IMR-90 (cell line): ENCODE measurements around the gene ECHS1. TPM values are rescaled to one million over a fixed set of nuclear protein-coding genes. Genes with fewer than 3 reads are reported as not detected.

Source experiments
- ATAC-seq: fragments of 200-7000 bp; cut with Tn5 transposase; 2 replicates; pipeline ENCODE4 v1.9.1; 2020; ENCODE audit warnings: low read depth, mild to moderate bottlenecking, moderate library complexity
- BruUV-seq: library from RNA; stranded (reverse); fragments of 400-500 nt; replicated peaks from 2 replicates; lab custom pipeline; 2021; lab: Mats Ljungman, UMichigan
- CTCF ChIA-PET: fragments of 300-600 bp; formaldehyde crosslinking; extraction: SDS; loops from one replicate; lab custom pipeline; 2021; ENCODE audit warnings: antibody characterized with exemption; lab: Yijun Ruan, JAX
- POLR2A ChIA-PET: fragments of 300-600 bp; sonication (Branson Sonifier 250); formaldehyde crosslinking; loops from one replicate; lab custom pipeline; 2022; ENCODE audit warnings: antibody characterized with exemption; ENCODE audit not compliant: unreplicated experiment; lab: Charles Lee
- DNase-seq: peaks from one replicate; pipeline ENCODE4 v3.0.0; 2013
- H2AFZ ChIP-seq: replicated peaks from 2 replicates; pipeline ENCODE3; 2013; ENCODE audit warnings: low read length, mild to moderate bottlenecking; ENCODE audit not compliant: poor library complexity
- H2AK5ac ChIP-seq: 2 replicates; pipeline ENCODE4 v1.6.1; 2013; ENCODE audit warnings: low read depth, low read length, inconsistent platforms
- H2AK9ac ChIP-seq: replicated peaks from 2 replicates; pipeline ENCODE3; 2013; ENCODE audit warnings: mild to moderate bottlenecking, low read depth, low read length, moderate library complexity; ENCODE audit not compliant: poor library complexity
- H2BK120ac ChIP-seq: 2 replicates; pipeline ENCODE4 v1.6.1; 2013; ENCODE audit warnings: low read depth, low read length, inconsistent platforms
- H2BK15ac ChIP-seq: 3 replicates; pipeline ENCODE4 v1.6.1; 2013; ENCODE audit warnings: low read depth, low read length, inconsistent platforms
- H2BK20ac ChIP-seq: 2 replicates; pipeline ENCODE4 v1.6.1; 2013; ENCODE audit warnings: low read depth, mild to moderate bottlenecking, inconsistent platforms, low read length, moderate library complexity
- H2BK5ac ChIP-seq: 2 replicates; pipeline ENCODE4 v1.6.1; 2013; ENCODE audit warnings: mild to moderate bottlenecking, low read depth, low read length, inconsistent platforms; ENCODE audit not compliant: poor library complexity, severe bottlenecking
- H3K14ac ChIP-seq: replicated peaks from 2 replicates; pipeline ENCODE4 v1.6.1; 2013; ENCODE audit warnings: low read depth, low read length, inconsistent platforms
- H3K18ac ChIP-seq: 2 replicates; pipeline ENCODE4 v1.6.1; 2013; ENCODE audit warnings: low read depth, low read length, control low read depth
- H3K23ac ChIP-seq: 2 replicates; pipeline ENCODE4 v1.6.1; 2013; ENCODE audit warnings: low read depth, low read length, inconsistent platforms
- H3K27ac ChIP-seq: 2 replicates; pipeline ENCODE4 v1.5.1; 2013; ENCODE audit warnings: mild to moderate bottlenecking, control low read depth, low read length; ENCODE audit not compliant: insufficient read depth
- H3K27me3 ChIP-seq: 2 replicates; pipeline ENCODE4 v1.6.1; 2013; ENCODE audit warnings: low read length; ENCODE audit not compliant: control insufficient read depth, insufficient read depth
- H3K36me3 ChIP-seq: 2 replicates; pipeline ENCODE4 v1.6.1; 2013; ENCODE audit warnings: low read length, mixed read lengths; ENCODE audit not compliant: control insufficient read depth, insufficient read depth
- H3K4ac ChIP-seq: 2 replicates; pipeline ENCODE4 v1.6.1; 2013; ENCODE audit warnings: low read depth, low read length, inconsistent platforms
- H3K4me1 ChIP-seq: 2 replicates; pipeline ENCODE4 v1.6.1; 2013; ENCODE audit warnings: low read length, mixed read lengths; ENCODE audit not compliant: control insufficient read depth, insufficient read depth
- H3K4me2 ChIP-seq: 2 replicates; pipeline ENCODE4 v1.6.1; 2013; ENCODE audit warnings: low read depth, mild to moderate bottlenecking, control low read depth, low read length, moderate library complexity
- H3K4me3 ChIP-seq: 2 replicates; pipeline ENCODE4 v1.5.1; 2013; ENCODE audit warnings: low read depth, mild to moderate bottlenecking, control low read depth, low read length, moderate library complexity; ENCODE audit not compliant: insufficient read depth
- H3K56ac ChIP-seq: 2 replicates; pipeline ENCODE4 v1.6.1; 2013; ENCODE audit warnings: low read length, inconsistent platforms; ENCODE audit not compliant: insufficient read depth; ENCODE audit errors: extremely low read depth
- H3K79me1 ChIP-seq, 2 experiments: 2 replicates each; pipeline ENCODE4 v1.6.1; 2013; ENCODE audit warnings: low read length in 2 of 2, inconsistent platforms in 1 of 2, low read depth in 1 of 2
- H3K9ac ChIP-seq: 2 replicates; pipeline ENCODE4 v1.6.1; 2013; ENCODE audit warnings: low read depth, low read length, control low read depth
- H3K9me1 ChIP-seq: 2 replicates; pipeline ENCODE4 v1.6.1; 2013; ENCODE audit warnings: low read length, inconsistent platforms; ENCODE audit not compliant: insufficient read depth
- H3K9me3 ChIP-seq: 2 replicates; pipeline ENCODE4 v1.6.1; 2013; ENCODE audit warnings: low read length; ENCODE audit not compliant: control insufficient read depth, insufficient read depth
- H4K20me1 ChIP-seq: 2 replicates; pipeline ENCODE4 v1.6.1; 2013; ENCODE audit warnings: low read length, inconsistent platforms; ENCODE audit not compliant: insufficient read depth
- H4K5ac ChIP-seq: 2 replicates; pipeline ENCODE4 v1.6.1; 2013; ENCODE audit warnings: mild to moderate bottlenecking, low read depth, low read length, control low read depth
- H4K8ac ChIP-seq, 2 experiments: 2 replicates each; pipeline ENCODE4 v1.6.1; 2013; ENCODE audit warnings: low read depth in 2 of 2, low read length in 2 of 2, control low read depth in 1 of 2, inconsistent platforms in 1 of 2
- H4K91ac ChIP-seq: 2 replicates; pipeline ENCODE4 v1.6.1; 2013; ENCODE audit warnings: low read depth, low read length, inconsistent platforms; ENCODE audit not compliant: insufficient read depth
- BHLHE40 ChIP-seq: fragments of 150-350 bp; IDR thresholded peaks from 2 replicates; pipeline ENCODE4 v1.6.1; 2016; ENCODE audit warnings: mild to moderate bottlenecking, low read depth, low read length
- CEBPB ChIP-seq: IDR thresholded peaks from 2 replicates; pipeline ENCODE4 v1.6.1; 2012; ENCODE audit warnings: low read depth, low read length, improper control_type of control experiment
- CHD1 ChIP-seq: IDR thresholded peaks from 2 replicates; pipeline ENCODE4 v1.6.1; 2012; ENCODE audit warnings: low read depth, low read length, improper control_type of control experiment
- FOS ChIP-seq: fragments of 150-350 bp; IDR thresholded peaks from 2 replicates; pipeline ENCODE4 v1.6.1; 2016; ENCODE audit warnings: low read depth, low read length
- MAFK ChIP-seq: IDR thresholded peaks from 2 replicates; pipeline ENCODE4 v1.6.1; 2012; ENCODE audit warnings: low read depth, low read length, improper control_type of control experiment
- MAZ ChIP-seq: IDR thresholded peaks from 2 replicates; pipeline ENCODE4 v1.6.1; 2012; ENCODE audit warnings: low read depth, mild to moderate bottlenecking, low read length, improper control_type of control experiment, moderate library complexity, borderline replicate concordance
- MXI1 ChIP-seq: IDR thresholded peaks from 2 replicates; pipeline ENCODE4 v1.6.1; 2012; ENCODE audit warnings: low read depth, mild to moderate bottlenecking, low read length, moderate library complexity, borderline replicate concordance
- NFE2L2 ChIP-seq: fragments of 150-350 bp; IDR thresholded peaks from 2 replicates; pipeline ENCODE4 v1.6.1; 2016; ENCODE audit warnings: low read depth, mild to moderate bottlenecking, low read length
- RAD21 ChIP-seq: IDR thresholded peaks from 2 replicates; pipeline ENCODE4 v1.6.1; 2012; ENCODE audit warnings: low read length, improper control_type of control experiment
- USF2 ChIP-seq: fragments of 150-350 bp; IDR thresholded peaks from 2 replicates; pipeline ENCODE4 v1.6.1; 2017; ENCODE audit warnings: mild to moderate bottlenecking, antibody characterized with exemption, low read length, low read depth
- WGBS, 2 experiments: methylation state at CpG; one replicate each; pipeline versions ENCODE4 v1.1.5 to v1.1.7; 2013; ENCODE audit warnings: missing lambda C conversion rate in 2 of 2; ENCODE audit not compliant: insufficient read length in 1 of 2; ENCODE audit errors: extremely low coverage in 2 of 2; 5-methylcytosine and 5-hydroxymethylcytosine counted together
- dilution Hi-C: fragments of 300-500 bp; cut with HindIII; formaldehyde crosslinking; loops from one replicate; pipeline ENCODE4 v1.14.3; 2018; ENCODE audit warnings: low sequenced_read_pairs; ENCODE audit not compliant: unreplicated experiment
- in situ Hi-C: fragments of 300-500 bp; cut with MboI; formaldehyde crosslinking; loops from 3 replicates; pipeline ENCODE4 v1.14.3; 2019; ENCODE audit warnings: low sequenced_read_pairs, inconsistent platforms, mixed read lengths
- intact Hi-C: fragments of 100-400 bp; cut with micrococcal nuclease; formaldehyde crosslinking; loops from 2 replicates; pipeline ENCODE4 v1.10.0; 2022
- polyA plus RNA-seq, 3 experiments: library from polyadenylated mRNA; depleted of rRNA; stranded (reverse); fragments of >200 nt; gene quantifications; 2 replicates each; pipeline ENCODE4 v1.2.3, GENCODE V29; 2012; ENCODE audit warnings: low replicate concordance in 1 of 3
- total RNA-seq: library from RNA; depleted of rRNA; stranded (reverse); fragments of >200 nt; gene quantifications from 2 replicates; pipeline ENCODE4 v1.2.3, GENCODE V29; 2012

Gene ECHS1
- total and polyA plus RNA-seq, 2 of the 4 experiments (the other 2 are of a cell fraction): 60.8 to 84.2 TPM

GRCh38 chr10:133359554-133359971 is 13.6 kb downstream of the ECHS1 start:
- ChIA-PET POLR2A (no interaction called here), CTCF (no interaction called here)
- WGBS, 2 experiments: 45% methylated on average over 4 of the region's 6 CpGs; no CpG with 5 or more reads in 1 of the 2 experiments
- no peak overlapping the region for H2AK9ac ChIP-seq
- peaks cover 8 to 13% of the 10 kb centered on the region in 2 experiments; a peak in 2 of 4 replicates for H3K79me1 ChIP-seq
- no peak overlapping the region for H3K9ac ChIP-seq
- no peaks in the 10 kb centered on the region; the same call in 1 of the 2 replicates for H4K20me1 ChIP-seq
- no peak overlapping the region for H2BK120ac ChIP-seq
- H3K36me3 ChIP-seq: peaks cover 23% of the 10 kb centered on the region
- no peak overlapping the region for H3K56ac ChIP-seq
- in situ Hi-C loops (no loop called here), intact Hi-C loops (no loop called here), dilution Hi-C loops (no loop called here)
- no peak overlapping the region for H2AK5ac ChIP-seq
- no peak overlapping the region for H3K23ac ChIP-seq
- H3K18ac ChIP-seq: no peak overlapping the region
- no peak overlapping the region for H3K4me3 ChIP-seq
- no peak overlapping the region for H2BK15ac ChIP-seq
- TF ChIP-seq USF2 (no peak), RAD21 (no peak), CHD1 (no peak), CEBPB (no peak), MXI1 (no peak), BHLHE40 (no peak), FOS (no peak), MAZ (no peak), MAFK (no peak), NFE2L2 (no peak)
- H2AFZ ChIP-seq: no peak overlapping the region
- DNase-seq: no peak
- ATAC-seq: no peak
- H3K27me3 ChIP-seq: no peaks in the 10 kb centered on the region
- H3K4me2 ChIP-seq: no peak overlapping the region
- H4K8ac ChIP-seq: no peak overlapping the region
- no peak overlapping the region for H4K91ac ChIP-seq
- no peak overlapping the region for H4K5ac ChIP-seq
- H3K4me1 ChIP-seq: peaks cover 6% of the 10 kb centered on the region; the same call in 1 of the 2 replicates
- no peaks in the 10 kb centered on the region for H3K9me3 ChIP-seq
- no peak overlapping the region for H3K14ac ChIP-seq
- H3K27ac ChIP-seq: no peak overlapping the region
- no TSS peak for BruUV-seq
- no peak overlapping the region for H3K4ac ChIP-seq
- no peak overlapping the region for H2BK5ac ChIP-seq
- no peaks in the 10 kb centered on the region; the same call in 1 of the 2 replicates for H3K9me1 ChIP-seq
- H2BK20ac ChIP-seq: no peak overlapping the region
